ENCODE measurements around the gene TRPC4AP.

TRPC4AP gene

GRCh38 chr20:34995192-34995591 lies 97.4 kb downstream of the TRPC4AP start:
- Histone ChIP-seq H2AFZ (ENCODE audit: low read depth) (no peak overlapping the region), H3K27me3 (ENCODE audit: insufficient read depth, low read depth) (no peaks in the 10 kb centered on the region), H3K4me1 (ENCODE audit: low read depth, poor library complexity, severe bottlenecking) (no peaks in the 10 kb centered on the region), H3K4me3 (IDR thresholded peaks at IDR 0.05; ENCODE audit: insufficient read depth, low read depth, low read length) (no peak overlapping the region), H3K79me2 (ENCODE audit: insufficient read depth, low read depth) (no peaks in the 10 kb centered on the region), H3K4me2 (no peak overlapping the region), H4K20me1 (ENCODE audit: insufficient read depth) (no peaks in the 10 kb centered on the region), H3K27ac (no peak overlapping the region), H3K36me3 (ENCODE audit: insufficient read depth) (no peaks in the 10 kb centered on the region), H3K9ac (no peak overlapping the region)
- TF ChIP-seq CTCF (conservative IDR thresholded peaks at IDR 0.05; ENCODE audit: low read depth, low read length): no peak

- Histone ChIP-seq H3K27ac (no peak overlapping the region), H3K4me3 (IDR thresholded peaks at IDR 0.05; ENCODE audit: insufficient read depth, low read depth, low read length) (no peak overlapping the region), H3K9ac (no peak overlapping the region), H3K36me3 (ENCODE audit: insufficient read depth) (no peaks in the 10 kb centered on the region), H3K4me1 (ENCODE audit: low read depth, poor library complexity, severe bottlenecking) (no peaks in the 10 kb centered on the region), H4K20me1 (ENCODE audit: insufficient read depth) (no peaks in the 10 kb centered on the region), H3K79me2 (ENCODE audit: insufficient read depth, low read depth) (no peaks in the 10 kb centered on the region), H2AFZ (ENCODE audit: low read depth) (no peak overlapping the region), H3K4me2 (no peak overlapping the region), H3K27me3 (ENCODE audit: insufficient read depth, low read depth) (no peaks in the 10 kb centered on the region)
- no peak for TF ChIP-seq CTCF (conservative IDR thresholded peaks at IDR 0.05; ENCODE audit: low read depth, low read length)
Measured at GRCh38 chr20:34994509-34995131, 98.0 kb downstream of the TRPC4AP start.

GRCh38 chr20:34993941-34994508 lies 98.6 kb downstream of the TRPC4AP start:
- no peaks in the 10 kb centered on the region for H3K4me1 ChIP-seq (ENCODE audit: low read depth, poor library complexity, severe bottlenecking)
- no peaks in the 10 kb centered on the region for H3K36me3 ChIP-seq (ENCODE audit: insufficient read depth)
- H3K27me3 ChIP-seq (ENCODE audit: insufficient read depth, low read depth): no peaks in the 10 kb centered on the region
- H3K79me2 ChIP-seq (ENCODE audit: insufficient read depth, low read depth): no peaks in the 10 kb centered on the region
- H4K20me1 ChIP-seq (ENCODE audit: insufficient read depth): no peaks in the 10 kb centered on the region
- H2AFZ ChIP-seq (ENCODE audit: low read depth): no peak overlapping the region
- H3K4me2 ChIP-seq: no peak overlapping the region
- TF ChIP-seq CTCF (conservative IDR thresholded peaks at IDR 0.05; ENCODE audit: low read depth, low read length): no peak
- no peak overlapping the region for H3K27ac ChIP-seq
- H3K4me3 ChIP-seq (IDR thresholded peaks at IDR 0.05; ENCODE audit: insufficient read depth, low read depth, low read length): no peak overlapping the region
- no peak overlapping the region for H3K9ac ChIP-seq

DNA sequence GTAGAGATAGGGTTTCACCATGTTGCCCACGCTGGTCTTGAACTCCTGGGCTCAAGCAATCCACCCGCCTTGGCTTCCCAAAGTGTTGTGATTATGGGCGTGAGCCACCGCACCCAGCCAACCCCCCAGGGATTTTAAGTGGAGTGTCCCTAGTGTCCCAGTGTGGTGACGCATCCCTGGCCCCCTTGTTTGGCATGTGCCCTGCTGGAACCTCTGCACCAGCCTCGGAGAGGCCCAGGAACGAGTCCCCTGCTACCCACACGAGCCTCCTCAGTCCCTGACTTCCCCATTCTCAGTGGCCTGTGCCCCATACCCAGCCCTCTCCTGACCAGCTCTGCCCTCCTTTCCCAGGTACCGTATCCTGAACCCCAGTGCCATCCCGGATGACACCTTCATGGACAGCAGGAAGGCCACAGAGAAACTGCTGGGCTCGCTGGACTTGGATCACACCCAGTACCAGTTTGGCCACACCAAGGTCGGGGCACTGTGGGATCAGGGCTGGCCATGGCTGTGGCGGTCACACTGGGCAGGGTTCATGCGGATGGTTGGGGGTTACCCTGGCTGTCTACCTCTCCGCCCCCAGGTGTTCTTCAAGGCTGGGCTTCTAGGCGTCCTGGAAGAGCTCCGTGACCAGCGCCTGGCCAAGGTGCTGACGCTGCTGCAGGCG lies 99.7 kb downstream of the TRPC4AP start:
- H3K36me3 ChIP-seq (ENCODE audit: insufficient read depth): no peaks in the 10 kb centered on the region
- H3K4me3 ChIP-seq (IDR thresholded peaks at IDR 0.05; ENCODE audit: insufficient read depth, low read depth, low read length): no peak overlapping the region
- no peak overlapping the region for H3K27ac ChIP-seq
- H3K9ac ChIP-seq: no peak overlapping the region
- no peak for TF ChIP-seq CTCF (conservative IDR thresholded peaks at IDR 0.05; ENCODE audit: low read depth, low read length)
- H2AFZ ChIP-seq (ENCODE audit: low read depth): no peak overlapping the region
- no peak overlapping the region for H3K4me2 ChIP-seq
- no peaks in the 10 kb centered on the region for H3K27me3 ChIP-seq (ENCODE audit: insufficient read depth, low read depth)
- H3K79me2 ChIP-seq (ENCODE audit: insufficient read depth, low read depth): no peaks in the 10 kb centered on the region
- H3K4me1 ChIP-seq (ENCODE audit: low read depth, poor library complexity, severe bottlenecking): no peaks in the 10 kb centered on the region
- no peaks in the 10 kb centered on the region for H4K20me1 ChIP-seq (ENCODE audit: insufficient read depth)

Data from KMS-11 (cell line).